ENCODE data around the gene ACTL6A.
A peak's percentile ranks its signal among the peaks of the same experiment; 100 is the strongest.

Gene ACTL6A

GRCh38 chr3:179590669-179591068 is 27.9 kb downstream of the ACTL6A start:
- no peak for DNase-seq (ENCODE audit: low read depth in 2 of 2)

- no peak for DNase-seq (ENCODE audit: low read depth in 2 of 2)
Measured at GRCh38 chr3:179591313-179591712, 28.6 kb downstream of the ACTL6A start.

GRCh38 chr3:179599531-179599930 is 36.8 kb downstream of the ACTL6A start:
- DNase-seq (ENCODE audit: low read depth in 2 of 2), result no peak

GRCh38 chr3:179603321-179603720 is 40.6 kb downstream of the ACTL6A start:
- no peak for DNase-seq (ENCODE audit: low read depth in 2 of 2)

GRCh38 chr3:179603831-179604230 is 41.1 kb downstream of the ACTL6A start:
- no peak for DNase-seq (ENCODE audit: low read depth in 2 of 2)

- peak; percentile 90 to 91 for DNase-seq (ENCODE audit: low read depth in 2 of 2)
Measured at GRCh38 chr3:179604321-179605078, 41.8 kb downstream of the ACTL6A start, which contains the start of the genes MRPL47 and NDUFB5. MRPL47 (minus strand) TSS chr3:179604638; CDS start chr3:179604624, 14 bp downstream. NDUFB5 (plus strand) TSS chr3:179604794; CDS start chr3:179604816, 22 bp downstream.

GRCh38 chr3:179606534-179607085 is 43.9 kb downstream of the ACTL6A start:
- no peak for DNase-seq (ENCODE audit: low read depth in 2 of 2)

- no peak for DNase-seq (ENCODE audit: low read depth in 2 of 2)
Measured at GRCh38 chr3:179608931-179609720, 46.4 kb downstream of the ACTL6A start.

GRCh38 chr3:179610066-179610465 is 47.3 kb downstream of the ACTL6A start:
- DNase-seq (ENCODE audit: low read depth in 2 of 2), result no peak

GRCh38 chr3:179613807-179614206 is 51.1 kb downstream of the ACTL6A start:
- peak; percentile 33 to 40 for DNase-seq (ENCODE audit: low read depth in 2 of 2)

GRCh38 chr3:179615458-179616173 is 52.9 kb downstream of the ACTL6A start:
- no peak for DNase-seq (ENCODE audit: low read depth in 2 of 2)

- DNase-seq (ENCODE audit: low read depth in 2 of 2), result no peak
Measured at GRCh38 chr3:179622023-179622422, 59.3 kb downstream of the ACTL6A start.

- DNase-seq (ENCODE audit: low read depth in 2 of 2), result no peak
Measured at GRCh38 chr3:179624451-179624850, 61.7 kb downstream of the ACTL6A start.

- DNase-seq (ENCODE audit: low read depth in 2 of 2), result no peak
Measured at GRCh38 chr3:179630753-179631451, 68.2 kb downstream of the ACTL6A start.

All from fibroblast of skin of left quadriceps (primary cell).